Kidney epithelial cell (primary cell): ENCODE measurements around the gene REEP2. TPM values are rescaled to one million over a fixed set of nuclear protein-coding genes. Genes with fewer than 3 reads are reported as not detected.
"Not testable (repeated sequence)": the region's sequence is repeated elsewhere in the genome, so short reads cannot be mapped to it uniquely, and the experiment has no call there.

Experiments
- DNase-seq: peaks from one replicate; pipeline ENCODE4 v3.0.0-alpha.2; 2010; ENCODE audit warnings: low read depth
- H3K27me3 ChIP-seq: 2 replicates; pipeline ENCODE4 v1.6.0; 2011; ENCODE audit warnings: low read length; ENCODE audit not compliant: control insufficient read depth, insufficient read depth
- H3K36me3 ChIP-seq: 2 replicates; pipeline ENCODE4 v1.5.1; 2011; ENCODE audit warnings: low read length; ENCODE audit not compliant: control insufficient read depth, insufficient read depth
- H3K4me3 ChIP-seq: 2 replicates; pipeline ENCODE4 v1.5.1; 2011; ENCODE audit warnings: low read depth, mild to moderate bottlenecking, control low read depth, low read length
- total RNA-seq: library from RNA; depleted of rRNA; stranded (reverse); fragments of >200 nt; gene quantifications from 2 replicates; pipeline ENCODE4 v1.2.3, GENCODE V29; 2015
- TF ChIP-seq, protein P1 (sequence below): IDR thresholded peaks from 2 replicates; pipeline ENCODE4 v1.5.1; 2011; ENCODE audit warnings: mild to moderate bottlenecking, moderate library complexity, low read length, control low read depth, inconsistent platforms; ENCODE audit not compliant: insufficient read depth, poor library complexity, severe bottlenecking

Gene REEP2, protein sequence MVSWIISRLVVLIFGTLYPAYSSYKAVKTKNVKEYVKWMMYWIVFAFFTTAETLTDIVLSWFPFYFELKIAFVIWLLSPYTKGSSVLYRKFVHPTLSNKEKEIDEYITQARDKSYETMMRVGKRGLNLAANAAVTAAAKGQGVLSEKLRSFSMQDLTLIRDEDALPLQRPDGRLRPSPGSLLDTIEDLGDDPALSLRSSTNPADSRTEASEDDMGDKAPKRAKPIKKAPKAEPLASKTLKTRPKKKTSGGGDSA
- total RNA-seq = 34.7 and 40.2 TPM in 2 replicates

DNA sequence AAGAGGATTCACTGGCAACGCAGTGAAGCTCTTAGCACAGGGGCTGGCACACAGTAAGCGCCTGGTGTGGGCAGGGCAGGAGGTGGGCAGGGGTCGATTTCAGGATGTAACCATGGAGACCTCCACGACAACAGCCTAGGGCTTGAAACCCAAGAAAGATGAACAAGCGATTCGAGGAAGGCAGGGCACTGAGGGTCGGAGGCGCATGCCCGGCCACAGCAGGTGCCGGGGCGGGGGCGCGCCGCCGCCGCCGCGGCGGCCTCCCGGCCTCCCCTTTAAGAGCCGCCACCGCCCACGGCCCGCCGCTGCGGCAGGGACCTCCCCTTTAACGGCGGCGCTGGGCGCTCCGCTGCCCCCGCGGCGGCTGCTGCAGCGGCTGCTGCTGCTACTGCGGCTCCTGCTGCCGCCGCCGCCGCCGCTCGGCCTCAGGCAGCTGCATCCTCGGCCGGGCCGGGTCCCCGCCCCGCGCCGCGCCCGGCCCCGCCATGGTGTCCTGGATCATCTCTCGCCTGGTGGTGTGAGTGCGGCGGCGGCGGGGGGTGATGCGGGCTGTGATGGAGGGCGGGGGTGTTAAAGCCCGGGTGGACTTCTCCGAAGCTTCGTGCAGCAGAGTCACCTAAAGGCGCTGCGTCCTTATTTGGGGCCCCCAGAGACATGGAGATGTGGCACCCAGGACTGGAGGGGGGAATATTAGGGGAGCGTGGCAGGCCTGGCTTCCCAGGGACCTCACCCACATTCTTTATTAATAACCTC lies at the start of gene REEP2:
Gene REEP2, plus strand, starts transcription at position 334 of the 753 bp plus-strand sequence. Its CDS starts 152 bp downstream, at position 486.
- peaks cover 1% of the 10 kb centered on the region for H3K36me3 ChIP-seq
- no peak for DNase-seq
- TF ChIP-seq, protein P1, sequence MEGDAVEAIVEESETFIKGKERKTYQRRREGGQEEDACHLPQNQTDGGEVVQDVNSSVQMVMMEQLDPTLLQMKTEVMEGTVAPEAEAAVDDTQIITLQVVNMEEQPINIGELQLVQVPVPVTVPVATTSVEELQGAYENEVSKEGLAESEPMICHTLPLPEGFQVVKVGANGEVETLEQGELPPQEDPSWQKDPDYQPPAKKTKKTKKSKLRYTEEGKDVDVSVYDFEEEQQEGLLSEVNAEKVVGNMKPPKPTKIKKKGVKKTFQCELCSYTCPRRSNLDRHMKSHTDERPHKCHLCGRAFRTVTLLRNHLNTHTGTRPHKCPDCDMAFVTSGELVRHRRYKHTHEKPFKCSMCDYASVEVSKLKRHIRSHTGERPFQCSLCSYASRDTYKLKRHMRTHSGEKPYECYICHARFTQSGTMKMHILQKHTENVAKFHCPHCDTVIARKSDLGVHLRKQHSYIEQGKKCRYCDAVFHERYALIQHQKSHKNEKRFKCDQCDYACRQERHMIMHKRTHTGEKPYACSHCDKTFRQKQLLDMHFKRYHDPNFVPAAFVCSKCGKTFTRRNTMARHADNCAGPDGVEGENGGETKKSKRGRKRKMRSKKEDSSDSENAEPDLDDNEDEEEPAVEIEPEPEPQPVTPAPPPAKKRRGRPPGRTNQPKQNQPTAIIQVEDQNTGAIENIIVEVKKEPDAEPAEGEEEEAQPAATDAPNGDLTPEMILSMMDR = no peak

DNA sequence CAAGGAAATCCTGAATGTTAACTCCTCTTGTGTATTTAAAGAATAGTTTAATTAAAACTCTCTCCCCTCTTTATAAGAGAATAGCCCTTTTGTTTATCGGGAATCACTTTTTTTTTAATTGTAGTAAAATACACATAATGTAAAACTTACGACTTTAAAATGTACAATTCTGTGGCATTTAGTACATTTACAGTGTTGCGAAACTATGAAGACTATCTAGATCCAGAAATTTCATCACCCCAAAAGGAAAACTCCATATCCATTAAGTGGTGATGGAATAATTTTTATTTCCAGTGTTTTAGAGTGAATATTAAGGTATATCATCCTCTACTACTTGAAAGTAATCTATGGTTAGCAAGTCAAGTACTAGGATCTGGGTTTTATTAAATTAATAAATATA lies 49.5 kb upstream of the REEP2 start:
- TF ChIP-seq, protein P1 = no peak
- H3K4me3 ChIP-seq = no peak overlapping the region
- DNase-seq = no peak
- H3K27me3 ChIP-seq = no peaks in the 10 kb centered on the region
- H3K36me3 ChIP-seq = peaks cover 4% of the 10 kb centered on the region

More for the DNA sequence above, at the start of gene REEP2:
- Histone ChIP-seq H3K4me3 (peak within 1 kb of the TSS; percentile 60), H3K27me3 (no peaks in the 10 kb centered on the region)

GRCh38 chr5:138389911-138390310 lies 48.9 kb upstream of the REEP2 start:
- H3K4me3 ChIP-seq, H3K36me3 ChIP-seq, DNase-seq, H3K27me3 ChIP-seq: not testable (repeated sequence)

DNA sequence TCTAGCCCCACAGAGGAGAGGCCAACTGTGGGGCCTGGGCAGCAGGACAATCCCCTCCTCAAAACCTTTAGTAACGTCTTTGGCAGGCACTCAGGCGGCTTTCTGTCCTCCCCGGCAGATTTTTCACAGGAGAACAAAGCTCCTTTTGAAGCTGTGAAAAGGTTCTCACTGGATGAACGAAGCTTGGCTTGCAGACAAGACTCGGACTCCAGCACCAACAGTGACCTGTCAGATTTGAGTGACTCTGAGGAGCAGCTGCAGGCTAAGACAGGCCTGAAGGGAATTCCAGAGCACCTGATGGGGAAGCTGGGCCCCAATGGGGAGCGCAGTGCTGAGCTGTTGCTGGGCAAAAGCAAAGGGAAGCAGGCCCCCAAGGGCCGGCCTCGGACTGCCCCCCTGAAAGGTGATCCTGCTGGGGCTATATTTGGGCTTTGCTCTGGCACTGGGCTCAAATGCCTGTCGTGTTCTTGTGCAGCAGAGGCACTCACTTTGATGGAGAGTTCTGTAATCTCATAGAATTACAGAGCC lies 46.9 kb upstream of the REEP2 start:
- no peak for DNase-seq
- Histone ChIP-seq H3K27me3 (no peaks in the 10 kb centered on the region), H3K4me3 (no peak overlapping the region), H3K36me3 (no peaks in the 10 kb centered on the region)
- TF ChIP-seq, protein P1 = no peak

DNA sequence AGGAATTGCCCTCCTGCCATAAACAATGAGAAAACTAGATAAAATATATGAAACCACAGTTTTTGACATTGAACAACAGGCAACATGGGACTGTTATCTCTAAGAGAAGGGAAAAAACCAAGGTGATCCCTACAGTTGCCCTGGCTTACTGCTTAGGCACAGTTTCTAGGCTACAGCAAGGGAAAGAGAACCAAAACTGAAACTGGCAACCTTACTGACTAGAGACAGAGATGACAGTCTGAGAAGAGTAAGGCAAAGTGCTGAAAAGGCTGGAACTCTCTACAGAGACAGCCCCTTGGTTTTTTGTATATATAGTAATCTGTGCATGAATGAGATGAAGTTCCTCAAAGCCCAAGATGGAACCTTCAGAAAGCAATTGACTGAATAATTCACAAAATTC lies 36.2 kb upstream of the REEP2 start:
- Histone ChIP-seq H3K4me3 (no peak overlapping the region), H3K36me3 (peaks cover 5% of the 10 kb centered on the region), H3K27me3 (no peaks in the 10 kb centered on the region)
- no peak for DNase-seq
- TF ChIP-seq, protein P1 = no peak

GRCh38 chr5:138408023-138408422 lies 30.8 kb upstream of the REEP2 start:
- TF ChIP-seq, protein P1 = no peak
- Histone ChIP-seq H3K27me3 (no peaks in the 10 kb centered on the region), H3K4me3 (no peak overlapping the region), H3K36me3 (peaks cover 2% of the 10 kb centered on the region)
- no peak for DNase-seq
